ENCODE measurements around the gene FAM53A.

GRCh38 chr4:1667273-1667672 is 16.8 kb downstream of the FAM53A start:
- TF ChIP-seq, protein P1, sequence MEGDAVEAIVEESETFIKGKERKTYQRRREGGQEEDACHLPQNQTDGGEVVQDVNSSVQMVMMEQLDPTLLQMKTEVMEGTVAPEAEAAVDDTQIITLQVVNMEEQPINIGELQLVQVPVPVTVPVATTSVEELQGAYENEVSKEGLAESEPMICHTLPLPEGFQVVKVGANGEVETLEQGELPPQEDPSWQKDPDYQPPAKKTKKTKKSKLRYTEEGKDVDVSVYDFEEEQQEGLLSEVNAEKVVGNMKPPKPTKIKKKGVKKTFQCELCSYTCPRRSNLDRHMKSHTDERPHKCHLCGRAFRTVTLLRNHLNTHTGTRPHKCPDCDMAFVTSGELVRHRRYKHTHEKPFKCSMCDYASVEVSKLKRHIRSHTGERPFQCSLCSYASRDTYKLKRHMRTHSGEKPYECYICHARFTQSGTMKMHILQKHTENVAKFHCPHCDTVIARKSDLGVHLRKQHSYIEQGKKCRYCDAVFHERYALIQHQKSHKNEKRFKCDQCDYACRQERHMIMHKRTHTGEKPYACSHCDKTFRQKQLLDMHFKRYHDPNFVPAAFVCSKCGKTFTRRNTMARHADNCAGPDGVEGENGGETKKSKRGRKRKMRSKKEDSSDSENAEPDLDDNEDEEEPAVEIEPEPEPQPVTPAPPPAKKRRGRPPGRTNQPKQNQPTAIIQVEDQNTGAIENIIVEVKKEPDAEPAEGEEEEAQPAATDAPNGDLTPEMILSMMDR (conservative IDR thresholded peaks at IDR 0.05; ENCODE audit: low read depth, low read length), result no peak
- TF ChIP-seq EZH2 (IDR thresholded peaks at IDR 0.05; ENCODE audit: borderline replicate concordance, low read depth, low read length, poor library complexity, severe bottlenecking), result no peak
